Stimulated activated CD4-positive, alpha-beta T cell treated with anti-CD3 and anti-CD28 coated beads, Interleukin-1b, Interleukin-23, amount 100 ng/mL, for 48 hours (primary cell): ENCODE measurements around the gene PSME3IP1.

Experiments
- DNase-seq: peaks from one replicate; pipeline ENCODE4 v3.0.0-alpha.2; 2020

PSME3IP1 gene

DNA sequence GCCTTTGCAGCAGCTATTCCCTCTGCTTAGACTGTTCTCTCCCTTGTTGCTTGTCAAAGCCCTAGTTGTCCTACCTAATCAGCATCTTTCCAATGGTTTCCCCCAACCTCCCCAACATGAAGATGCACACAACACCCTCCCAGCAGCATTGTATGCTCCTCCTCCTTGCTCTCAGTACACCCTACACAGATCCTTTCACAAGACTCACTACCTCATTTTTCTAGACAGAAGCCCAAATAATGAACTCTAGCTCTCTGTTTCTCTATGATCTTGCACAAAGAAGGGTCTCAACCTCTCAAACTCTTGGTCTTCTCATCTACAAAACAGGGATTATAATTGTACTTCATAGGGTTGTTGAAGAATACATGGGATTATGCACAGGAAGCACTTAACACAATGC lies 19.4 kb downstream of the PSME3IP1 start:
- no peak for DNase-seq

DNA sequence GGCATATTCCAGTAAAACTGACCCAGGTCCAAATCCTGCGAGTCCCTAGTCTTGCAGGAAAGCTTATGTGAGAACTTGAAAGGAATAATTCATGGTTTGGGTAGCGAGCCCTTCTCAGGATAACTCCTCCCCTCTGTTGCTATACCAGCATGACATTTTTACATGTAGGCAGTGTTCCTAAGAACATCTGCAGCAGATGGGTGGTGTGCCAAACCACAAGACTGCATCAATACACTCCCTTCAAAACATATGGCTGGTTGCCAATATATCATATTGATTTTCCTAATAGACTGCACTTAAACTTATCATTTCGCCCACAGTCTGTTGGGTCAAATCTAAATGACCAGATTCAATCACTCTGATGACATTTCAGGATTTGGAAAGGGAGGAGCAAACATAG lies 19.9 kb downstream of the PSME3IP1 start:
- no peak for DNase-seq

DNA sequence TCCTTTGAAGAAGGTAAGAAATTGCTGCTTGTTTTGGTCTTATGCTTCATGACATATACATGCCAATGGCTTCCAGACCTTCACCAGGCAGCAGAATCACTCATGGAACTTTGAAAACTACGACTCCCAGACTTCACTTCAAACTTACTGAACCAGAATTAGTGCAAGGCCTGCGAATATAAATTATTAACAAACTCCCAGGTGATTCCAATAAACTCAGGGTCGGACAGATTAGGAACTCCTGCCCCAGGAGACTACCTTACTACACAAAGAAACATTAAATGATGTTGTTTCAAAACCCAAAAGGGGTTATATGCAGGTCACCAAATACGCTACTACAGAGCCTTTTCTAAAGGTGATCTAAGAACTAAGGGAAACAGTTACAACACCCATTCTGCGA lies 20.4 kb downstream of the PSME3IP1 start:
- no peak for DNase-seq

DNA sequence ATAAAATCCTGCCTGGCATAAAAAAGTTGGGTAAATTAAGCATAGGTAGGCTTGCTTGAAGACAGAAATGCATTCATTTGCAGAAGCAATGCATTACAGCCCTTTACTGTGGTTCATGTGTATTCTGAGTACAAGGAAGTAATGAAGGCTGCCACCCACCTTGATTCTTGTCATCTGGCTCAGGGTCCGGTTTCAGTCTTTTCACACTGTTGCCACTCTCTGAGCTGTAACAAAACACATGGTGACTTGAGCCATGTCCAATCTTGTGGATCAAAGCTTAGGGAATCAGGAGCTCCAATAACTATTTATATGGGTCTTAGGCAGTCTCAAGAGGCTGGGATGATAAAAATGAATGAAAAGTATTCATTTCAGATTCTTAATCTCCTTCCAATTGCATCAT lies 22.0 kb downstream of the PSME3IP1 start:
- no peak for DNase-seq

DNA sequence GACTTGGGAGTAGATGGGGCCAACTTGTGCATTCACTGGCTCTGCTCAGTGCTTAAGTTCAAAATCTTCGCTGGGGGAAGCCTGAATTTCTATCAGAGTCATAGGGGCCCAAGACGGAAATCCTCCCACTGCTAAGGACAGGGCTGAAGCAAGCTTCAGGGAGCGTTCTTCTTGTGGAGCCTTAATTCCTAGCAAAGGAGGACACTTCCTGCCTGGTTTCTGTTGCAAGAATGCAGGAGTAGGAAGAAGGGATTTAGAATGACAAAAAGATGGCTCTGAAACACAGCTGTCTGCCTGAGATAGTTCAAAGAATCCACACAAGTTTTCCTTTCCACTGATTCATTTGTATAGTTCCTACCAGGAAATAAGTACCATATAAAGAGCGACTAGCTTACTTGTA lies 26.4 kb downstream of the PSME3IP1 start:
- DNase-seq = no peak

DNA sequence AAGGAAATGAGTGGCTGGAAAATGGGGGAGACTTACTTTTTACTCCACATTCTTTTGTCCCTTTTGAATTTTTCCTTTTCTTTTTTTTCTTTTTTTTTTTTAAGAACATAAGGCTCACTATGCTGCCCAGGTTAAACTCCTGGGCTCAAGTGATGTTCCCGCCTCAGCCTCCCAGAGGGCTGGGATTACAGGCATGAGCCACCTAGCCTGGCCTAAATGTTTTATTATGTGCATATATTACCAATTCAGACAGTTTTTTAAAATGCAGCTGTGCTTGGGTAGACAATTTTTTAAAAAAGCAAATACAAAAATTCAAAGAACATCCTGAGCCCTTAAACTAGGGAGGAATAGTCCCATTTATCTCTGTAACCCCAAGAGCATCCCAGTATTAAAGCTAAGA lies 28.3 kb downstream of the PSME3IP1 start:
- DNase-seq = no peak

DNA sequence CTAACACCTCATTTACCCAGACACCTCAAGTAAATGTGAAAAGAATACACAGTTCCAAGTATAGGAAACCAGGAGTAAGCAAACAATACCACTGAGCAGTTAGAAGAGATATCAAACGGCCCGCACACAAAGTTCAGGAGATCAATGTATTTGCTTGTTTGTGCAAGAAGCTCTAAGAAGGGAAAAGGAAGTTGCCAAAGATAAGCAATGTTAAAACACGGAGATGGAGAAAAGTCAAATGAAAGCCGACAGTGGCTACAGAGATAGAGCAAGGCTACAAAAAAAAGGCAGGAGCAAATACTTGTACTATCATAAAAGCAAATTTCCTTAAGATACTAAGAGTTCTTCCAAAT lies 29.5 kb downstream of the PSME3IP1 start:
- no peak for DNase-seq

DNA sequence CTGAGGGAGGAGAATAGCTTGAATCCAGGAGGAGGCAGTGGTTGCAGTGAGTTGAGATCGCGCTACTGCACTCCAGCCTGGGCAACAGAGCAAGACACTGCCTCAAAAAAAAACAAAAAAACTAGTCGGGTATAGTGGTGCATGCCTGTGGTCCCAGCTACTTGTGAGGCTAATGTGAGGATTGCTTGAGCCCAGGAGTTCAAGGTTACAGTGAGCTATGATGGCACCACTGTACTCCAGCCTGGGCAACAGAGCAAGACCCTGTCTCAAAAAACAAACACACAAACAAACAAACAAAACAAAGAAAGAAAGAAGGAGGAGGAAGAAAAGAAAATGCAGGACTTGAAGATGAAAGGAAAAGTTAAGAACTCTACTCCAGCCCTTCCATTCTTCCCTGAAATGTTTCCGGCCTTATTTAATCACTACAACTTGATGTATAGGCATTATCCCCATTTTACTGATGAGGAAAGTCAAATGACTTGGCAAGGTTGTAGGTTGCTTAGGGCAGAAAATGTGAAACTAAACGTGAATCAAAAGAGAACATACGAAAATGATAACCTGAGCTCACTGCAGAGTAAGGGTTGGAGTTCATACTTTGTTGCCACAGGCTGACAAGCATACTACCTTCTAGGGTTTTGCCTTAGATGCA lies 30.0 kb downstream of the PSME3IP1 start:
- DNase-seq = no peak

DNA sequence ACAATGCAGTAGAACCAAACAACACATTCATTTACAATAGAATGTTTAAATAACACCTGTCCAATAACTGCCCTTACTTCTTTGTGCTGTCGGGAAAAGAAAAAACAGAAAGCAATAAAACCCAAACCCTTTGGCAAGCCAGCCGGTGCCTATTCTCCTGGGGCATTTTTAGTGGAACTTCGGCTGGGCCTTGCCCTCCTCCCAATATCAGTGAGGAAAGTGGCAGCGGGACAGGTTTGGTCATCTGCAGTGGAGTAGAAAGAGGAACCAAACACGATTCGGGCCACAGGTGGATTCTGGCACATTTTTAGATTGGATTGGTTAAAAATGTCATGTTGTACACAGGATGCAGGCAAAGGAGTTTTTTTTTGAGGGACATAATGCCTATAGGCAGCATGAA lies 32.0 kb downstream of the PSME3IP1 start:
- no peak for DNase-seq

DNA sequence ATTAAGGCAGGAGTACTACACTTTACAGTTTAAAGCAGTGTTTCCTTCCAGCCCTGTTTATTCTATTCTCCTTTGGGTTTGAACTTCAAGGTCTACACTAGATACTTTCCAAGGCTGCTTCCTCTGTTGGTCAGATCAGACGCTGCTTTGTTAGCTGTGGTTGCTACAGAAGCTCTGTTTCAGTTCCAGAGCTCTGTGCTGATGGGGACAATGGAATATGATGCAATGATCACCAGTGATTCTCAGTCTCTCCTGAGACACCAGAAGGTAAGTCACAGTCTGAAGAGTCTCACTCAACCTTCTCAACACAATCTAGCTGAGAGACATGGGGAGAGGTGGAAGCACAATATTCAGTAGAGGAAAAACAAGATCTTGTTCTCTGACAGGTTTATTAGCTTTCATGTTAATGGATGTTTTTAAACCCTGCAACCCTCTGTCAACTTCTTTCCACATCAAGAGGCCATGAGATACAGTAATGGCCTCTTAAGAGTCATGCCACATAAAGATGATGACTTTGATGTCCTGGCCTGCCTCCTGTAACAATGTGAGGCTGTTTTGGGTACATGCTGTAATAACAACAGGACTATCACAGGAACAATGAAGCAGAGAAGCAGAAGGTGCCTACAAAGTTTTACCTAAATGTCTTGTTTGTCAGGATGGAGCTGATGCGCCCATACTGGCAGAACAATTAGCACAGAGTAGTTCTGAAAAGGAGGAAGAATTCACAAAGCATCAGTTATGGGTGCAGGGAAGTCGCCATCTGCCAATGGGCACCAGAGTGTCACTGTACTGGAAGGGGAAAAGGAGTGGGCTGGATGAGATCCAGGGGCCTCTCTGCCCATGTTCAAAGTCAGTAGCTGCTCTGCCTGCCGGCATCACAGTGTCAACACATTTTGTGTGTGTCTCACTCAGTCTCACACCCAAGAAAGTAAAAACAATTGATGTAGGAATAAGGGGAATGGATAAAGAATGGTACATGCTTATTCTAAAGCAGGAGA lies 33.4 kb downstream of the PSME3IP1 start:
- DNase-seq = no peak

DNA sequence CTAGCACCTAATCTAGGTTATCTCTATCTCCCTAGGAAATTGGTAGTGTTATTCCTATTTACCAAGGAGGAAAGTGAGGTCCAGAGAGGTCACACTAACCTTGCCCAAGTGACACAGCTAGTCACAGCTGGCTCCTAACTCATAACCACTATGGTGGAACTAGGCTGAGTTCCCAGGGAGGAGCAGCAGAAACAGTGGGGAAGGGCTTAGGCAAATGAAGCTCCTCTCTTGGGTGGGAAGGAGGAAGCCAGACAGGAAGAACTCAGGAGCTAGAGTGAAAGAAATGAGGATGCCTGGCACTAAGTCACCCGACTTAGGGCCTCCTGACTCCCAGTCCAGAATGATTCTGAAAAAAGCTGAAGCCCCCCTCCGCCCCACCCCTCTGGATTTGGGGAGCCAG lies 34.5 kb downstream of the PSME3IP1 start:
- no peak for DNase-seq

DNA sequence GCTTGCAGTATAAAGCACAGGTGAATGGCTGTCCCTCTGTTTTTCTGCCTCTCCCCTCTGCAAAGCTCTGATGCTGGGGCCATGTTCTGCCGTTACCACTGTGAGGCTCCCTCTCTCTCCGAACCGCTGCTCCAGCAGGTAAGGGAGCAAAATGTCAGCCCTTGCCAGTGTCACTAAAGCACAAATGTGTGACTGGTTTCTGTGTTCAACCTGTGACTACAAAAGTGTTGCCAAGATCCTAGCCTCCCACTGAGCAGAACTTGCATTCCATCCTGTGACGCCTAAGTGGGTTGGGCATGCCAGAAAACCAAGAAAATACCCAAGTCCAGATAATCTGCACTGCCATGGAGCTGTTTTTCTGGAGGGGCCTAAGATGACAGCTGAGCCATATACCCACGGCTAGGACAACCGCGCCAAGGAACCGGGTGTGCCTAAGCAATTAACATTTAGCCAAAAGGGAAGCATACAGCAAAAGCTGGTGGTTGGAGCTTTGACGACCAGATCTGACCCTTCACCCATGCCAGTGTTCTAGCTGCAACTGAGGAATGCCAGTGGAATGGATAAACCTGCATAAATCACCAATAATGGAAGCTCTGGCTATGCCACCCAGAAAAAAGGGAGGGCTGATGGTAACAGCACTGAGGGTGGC lies 35.0 kb downstream of the PSME3IP1 start:
- DNase-seq = no peak

DNA sequence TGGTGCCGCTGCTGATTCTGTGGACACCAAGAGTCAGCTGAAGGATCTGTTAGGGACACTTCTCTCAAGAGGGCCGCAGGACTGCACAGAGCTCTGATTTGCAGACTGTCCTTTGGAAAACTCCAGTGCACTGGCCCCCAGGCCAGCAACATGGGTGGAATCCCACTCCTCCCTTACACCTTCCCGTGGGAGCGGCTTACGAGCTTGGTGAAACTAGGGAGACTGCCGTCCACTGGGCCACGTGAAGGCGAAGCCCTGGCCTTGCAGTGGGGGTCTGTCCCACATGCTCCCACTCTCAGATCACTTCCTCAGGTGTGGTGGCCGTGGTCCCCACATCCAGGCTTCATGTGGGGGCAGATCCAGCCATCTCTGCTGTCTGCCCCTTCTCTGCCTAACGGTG lies 36.4 kb downstream of the PSME3IP1 start:
- DNase-seq = no peak

DNA sequence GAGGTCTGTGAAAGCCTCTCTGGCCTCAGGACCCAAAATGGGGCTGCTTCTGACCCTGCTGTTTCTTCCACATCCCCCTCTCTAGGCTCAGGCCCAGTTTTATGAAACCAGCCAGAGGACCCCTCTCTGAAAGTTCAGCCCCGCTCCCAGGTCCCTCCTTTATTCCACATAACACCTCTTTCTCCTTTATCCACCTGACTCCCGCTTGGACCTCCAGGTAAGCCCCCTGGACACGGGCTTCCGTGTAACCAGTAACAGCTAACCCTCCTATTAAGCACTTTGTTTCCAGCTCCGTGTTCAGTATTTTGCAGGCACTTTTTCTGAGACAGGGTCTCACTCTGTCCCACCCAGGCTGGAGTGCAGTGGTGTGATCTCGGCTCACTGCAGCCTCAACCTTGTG lies 37.4 kb downstream of the PSME3IP1 start:
- no peak for DNase-seq

DNA sequence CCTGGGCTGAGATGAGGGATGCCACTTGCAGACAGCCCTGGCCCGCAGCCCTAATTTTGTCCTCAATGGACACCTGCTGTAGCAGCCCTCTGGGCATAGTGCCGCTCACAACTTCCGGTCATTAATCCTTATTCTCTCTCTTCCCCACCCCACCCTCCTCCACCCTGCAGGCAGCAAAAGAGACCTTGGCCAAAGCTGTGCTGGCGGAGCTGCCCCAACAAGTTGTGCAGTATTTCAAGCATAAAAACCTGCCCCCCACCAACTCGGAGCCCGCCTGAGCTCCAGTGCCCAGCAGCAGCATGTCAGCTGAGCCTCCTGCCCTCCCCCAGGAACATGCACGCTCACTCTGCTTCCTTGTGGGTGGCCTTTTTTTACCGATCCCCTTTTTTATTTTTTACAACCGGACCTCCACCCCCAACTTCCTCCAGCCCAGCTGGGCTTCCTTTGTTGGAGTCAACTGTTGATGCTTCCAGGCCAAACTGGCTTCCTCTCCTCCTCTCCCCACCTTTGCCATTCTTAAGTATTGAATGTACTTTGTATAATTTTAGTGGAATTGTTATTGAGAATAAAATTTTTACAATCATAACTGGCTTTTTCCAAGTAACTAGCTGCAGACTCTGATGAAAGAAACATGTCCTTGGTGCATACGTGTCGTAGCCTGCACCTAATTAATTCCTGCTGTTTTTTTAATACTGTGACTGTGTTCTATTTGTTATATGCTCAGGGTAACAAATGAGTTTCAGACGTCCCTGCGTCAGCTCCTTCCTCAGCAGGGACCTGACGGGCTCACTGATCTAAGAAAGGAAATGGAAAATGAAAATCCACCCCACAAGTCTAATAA lies 38.2 kb downstream of the PSME3IP1 start:
- DNase-seq = no peak

DNA sequence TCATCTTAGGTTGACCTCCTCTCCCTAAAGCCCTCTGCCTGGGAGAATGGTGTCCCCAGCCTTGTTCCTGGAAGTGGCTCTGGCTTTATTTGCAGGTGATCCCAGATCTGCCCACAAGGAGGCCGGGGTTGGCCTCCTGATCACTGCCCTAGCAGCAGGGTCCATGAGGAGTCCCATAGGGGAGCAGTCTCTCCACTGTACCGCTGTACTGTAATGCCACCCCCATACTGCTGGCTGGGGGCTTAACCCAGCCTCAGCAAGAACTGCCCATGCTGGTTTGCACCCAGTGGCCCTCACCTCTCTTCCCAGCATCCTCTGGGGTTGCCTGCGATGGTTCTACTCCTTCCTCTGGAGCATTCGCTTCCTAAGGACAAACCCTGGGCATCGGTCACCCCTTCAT lies 39.1 kb downstream of the PSME3IP1 start:
- DNase-seq = no peak

DNA sequence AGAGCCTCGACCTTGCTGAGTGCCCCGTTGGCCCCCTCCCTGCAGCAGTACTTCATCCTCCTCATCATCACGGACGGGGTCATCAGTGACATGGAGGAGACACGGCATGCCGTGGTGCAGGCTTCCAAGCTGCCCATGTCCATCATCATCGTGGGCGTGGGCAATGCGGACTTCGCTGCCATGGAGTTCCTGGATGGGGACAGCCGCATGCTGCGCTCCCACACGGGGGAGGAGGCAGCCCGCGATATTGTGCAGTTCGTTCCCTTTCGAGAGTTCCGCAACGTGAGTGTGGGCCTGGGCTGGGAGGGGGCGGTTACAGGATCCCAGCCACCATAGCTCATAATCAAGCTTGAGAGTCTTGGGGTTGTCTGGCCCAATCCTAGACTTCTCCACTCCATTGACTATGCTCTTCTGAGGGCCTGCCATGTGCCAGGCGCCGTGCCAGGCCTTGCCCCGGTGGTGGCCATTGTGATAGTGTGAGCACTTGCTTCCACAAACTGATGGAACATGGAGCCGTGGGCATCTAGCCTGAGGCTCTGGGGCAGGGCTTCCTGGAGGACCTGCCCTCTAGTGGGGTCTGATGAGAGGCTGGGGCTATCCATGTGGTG lies 39.7 kb downstream of the PSME3IP1 start:
- no peak for DNase-seq

DNA sequence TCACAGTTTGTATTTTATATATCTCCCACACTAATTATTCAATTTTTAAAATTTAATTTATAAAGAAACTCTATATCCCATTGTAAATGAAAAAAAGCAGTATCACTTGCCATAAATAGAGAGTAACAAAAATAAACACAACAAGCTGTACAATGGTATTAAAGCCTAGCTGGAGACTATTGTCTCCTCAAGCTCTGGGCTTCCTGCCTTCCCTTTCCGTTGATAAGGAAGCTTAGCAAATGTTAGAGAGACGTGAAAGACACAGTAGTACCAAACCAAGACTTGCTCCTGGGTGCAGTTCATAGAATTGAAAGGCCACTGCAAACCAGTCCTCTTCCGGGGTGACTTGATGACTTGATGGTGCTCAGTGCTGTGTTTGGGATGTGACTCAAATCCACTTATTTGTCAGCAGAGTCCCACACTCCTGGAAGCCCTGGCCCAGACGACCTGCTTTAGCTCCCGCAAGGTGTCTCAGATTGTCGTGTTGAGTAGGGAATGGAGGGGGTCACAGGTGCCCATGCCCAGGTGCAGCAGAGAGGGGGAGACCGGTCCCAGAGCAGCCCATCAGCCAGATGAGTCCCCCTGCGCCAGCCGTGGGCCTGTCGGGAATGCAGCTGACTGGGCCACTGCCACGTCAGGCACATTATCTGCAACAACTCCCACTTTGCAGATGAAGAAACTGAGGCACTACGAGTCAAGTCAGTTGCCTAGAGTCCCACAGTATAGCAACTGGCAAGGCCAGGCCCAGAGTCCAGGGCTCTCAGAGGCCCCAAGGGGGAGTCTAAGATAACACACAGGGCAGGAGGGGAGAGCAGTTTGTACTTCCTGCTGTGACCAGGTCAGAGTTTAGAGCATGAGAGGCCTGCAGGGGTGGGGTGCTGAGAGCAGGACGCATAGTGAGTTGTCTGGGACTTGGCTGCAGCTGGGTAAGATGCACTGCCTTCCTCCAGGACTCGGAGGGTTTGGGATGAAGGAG lies 40.5 kb downstream of the PSME3IP1 start:
- DNase-seq = no peak

DNA sequence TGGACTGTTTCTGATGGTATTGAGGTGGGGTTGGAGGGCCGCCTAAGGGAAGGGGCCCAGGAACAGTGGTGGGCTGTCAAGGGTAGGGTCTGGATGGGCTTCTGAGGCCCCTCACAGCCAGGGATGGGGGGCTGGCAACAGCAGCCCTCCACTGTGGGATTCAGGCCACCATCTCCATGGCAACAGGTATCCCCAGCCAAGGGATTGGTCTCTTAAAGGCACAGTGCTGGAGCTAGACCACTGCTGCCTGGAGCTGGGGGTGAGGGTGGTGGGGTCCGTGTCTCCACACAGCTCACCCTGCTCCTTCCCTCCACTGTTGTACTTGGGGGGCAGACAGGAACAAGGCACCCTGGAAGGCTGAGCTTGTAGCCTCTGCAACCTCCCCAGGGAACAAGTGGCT lies 41.8 kb downstream of the PSME3IP1 start:
- DNase-seq = no peak

DNA sequence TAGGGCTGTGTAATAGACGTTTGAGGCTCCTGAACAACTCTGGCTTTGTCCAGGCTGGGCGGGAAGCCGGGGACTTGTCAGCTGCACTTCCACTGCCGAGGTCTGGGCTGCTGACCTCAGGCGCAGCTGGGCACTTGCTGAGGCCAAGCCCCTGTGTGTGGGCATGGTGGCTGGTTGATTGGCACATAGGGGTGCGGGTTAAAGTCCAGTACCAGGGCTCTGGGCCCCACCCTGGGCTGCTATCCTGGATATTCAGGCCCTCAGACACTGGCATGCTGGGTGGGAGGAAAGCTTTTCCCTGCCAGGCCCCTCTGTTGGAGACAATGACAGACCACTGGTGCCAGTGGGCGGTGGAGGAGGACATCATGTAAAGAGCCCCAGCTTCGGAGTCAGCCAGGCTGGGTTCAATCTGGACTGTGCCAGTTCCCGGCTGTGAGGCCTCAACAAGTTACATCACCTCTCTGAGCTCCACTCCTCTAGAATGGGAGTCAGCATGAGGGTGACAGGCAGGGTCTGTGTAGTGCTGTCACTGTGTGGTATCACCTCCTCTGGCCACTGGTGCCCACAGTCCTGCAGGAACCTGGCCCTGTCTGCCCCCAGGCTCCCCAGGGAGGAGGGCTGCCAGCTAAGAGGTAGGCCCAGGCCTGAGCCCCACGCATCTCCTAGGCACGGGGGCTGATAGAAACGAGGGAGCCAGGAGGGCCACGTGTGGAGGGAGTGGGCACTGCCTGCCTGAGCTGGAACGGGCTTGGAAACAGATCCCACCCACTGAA lies 42.5 kb downstream of the PSME3IP1 start:
- no peak for DNase-seq
